ENCODE data around the gene E4F1. TPM values are rescaled to one million over a fixed set of nuclear protein-coding genes. Genes with fewer than 3 reads are reported as not detected.

E4F1 gene
- total and polyA plus RNA-seq, 4 donors: 4.4 to 19.1 (median 13.7) TPM

- no peak for TF ChIP-seq JUND (IDR thresholded peaks at IDR 0.05)
- Histone ChIP-seq H3K9ac (ENCODE audit: low read depth in 1 of 2, low read length in 2 of 2) (no peak overlapping the region), H3K27ac (ENCODE audit: low read depth in 1 of 2, low read length in 2 of 2) (no peak overlapping the region), H3K4me1 (ENCODE audit: control insufficient read depth in 4 of 4, insufficient read depth in 4 of 4, low read length in 3 of 4) (no peaks in the 10 kb centered on the region), H3K27me3 (ENCODE audit: control insufficient read depth in 4 of 4, insufficient read depth in 4 of 4, low read length in 3 of 4) (no peaks in the 10 kb centered on the region), H3K36me3 (ENCODE audit: control insufficient read depth in 4 of 4, insufficient read depth in 3 of 4, low read depth in 1 of 4, low read length in 3 of 4) (no peaks in the 10 kb centered on the region), H3K4me3 (ENCODE audit: low read depth in 1 of 3, low read length in 3 of 3) (no peak overlapping the region), H3K9me3 (ENCODE audit: control insufficient read depth in 4 of 4, low read length in 3 of 4) (no peaks in the 10 kb centered on the region)
- no peak for DNase-seq (ENCODE audit: low spot score)
- WGBS: 74% methylated on average over 30 of the region's 30 CpGs
Observed at GRCh38 chr16:2275476-2276367, 52.3 kb downstream of the E4F1 start.

- Histone ChIP-seq H3K4me1 (ENCODE audit: control insufficient read depth in 4 of 4, insufficient read depth in 4 of 4, low read length in 3 of 4) (no peaks in the 10 kb centered on the region), H3K9me3 (ENCODE audit: control insufficient read depth in 4 of 4, low read length in 3 of 4) (no peaks in the 10 kb centered on the region), H3K36me3 (ENCODE audit: control insufficient read depth in 4 of 4, insufficient read depth in 3 of 4, low read depth in 1 of 4, low read length in 3 of 4) (no peaks in the 10 kb centered on the region), H3K27ac (ENCODE audit: low read depth in 1 of 2, low read length in 2 of 2) (no peak overlapping the region), H3K4me3 (ENCODE audit: low read depth in 1 of 3, low read length in 3 of 3) (no peak overlapping the region), H3K27me3 (ENCODE audit: control insufficient read depth in 4 of 4, insufficient read depth in 4 of 4, low read length in 3 of 4) (no peaks in the 10 kb centered on the region), H3K9ac (ENCODE audit: low read depth in 1 of 2, low read length in 2 of 2) (no peak overlapping the region)
- TF ChIP-seq, protein P1, sequence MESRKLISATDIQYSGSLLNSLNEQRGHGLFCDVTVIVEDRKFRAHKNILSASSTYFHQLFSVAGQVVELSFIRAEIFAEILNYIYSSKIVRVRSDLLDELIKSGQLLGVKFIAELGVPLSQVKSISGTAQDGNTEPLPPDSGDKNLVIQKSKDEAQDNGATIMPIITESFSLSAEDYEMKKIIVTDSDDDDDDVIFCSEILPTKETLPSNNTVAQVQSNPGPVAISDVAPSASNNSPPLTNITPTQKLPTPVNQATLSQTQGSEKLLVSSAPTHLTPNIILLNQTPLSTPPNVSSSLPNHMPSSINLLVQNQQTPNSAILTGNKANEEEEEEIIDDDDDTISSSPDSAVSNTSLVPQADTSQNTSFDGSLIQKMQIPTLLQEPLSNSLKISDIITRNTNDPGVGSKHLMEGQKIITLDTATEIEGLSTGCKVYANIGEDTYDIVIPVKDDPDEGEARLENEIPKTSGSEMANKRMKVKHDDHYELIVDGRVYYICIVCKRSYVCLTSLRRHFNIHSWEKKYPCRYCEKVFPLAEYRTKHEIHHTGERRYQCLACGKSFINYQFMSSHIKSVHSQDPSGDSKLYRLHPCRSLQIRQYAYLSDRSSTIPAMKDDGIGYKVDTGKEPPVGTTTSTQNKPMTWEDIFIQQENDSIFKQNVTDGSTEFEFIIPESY (IDR thresholded peaks at IDR 0.05): no peak
- TF ChIP-seq SP1 (IDR thresholded peaks at IDR 0.05): no peak
- no peak for TF ChIP-seq TAF1 (conservative IDR thresholded peaks at IDR 0.05)
- WGBS: 72% methylated on average over 26 of the region's 26 CpGs
- no peak for DNase-seq (ENCODE audit: low spot score)
Observed at GRCh38 chr16:2276368-2277195, 53.2 kb downstream of the E4F1 start.

DNA sequence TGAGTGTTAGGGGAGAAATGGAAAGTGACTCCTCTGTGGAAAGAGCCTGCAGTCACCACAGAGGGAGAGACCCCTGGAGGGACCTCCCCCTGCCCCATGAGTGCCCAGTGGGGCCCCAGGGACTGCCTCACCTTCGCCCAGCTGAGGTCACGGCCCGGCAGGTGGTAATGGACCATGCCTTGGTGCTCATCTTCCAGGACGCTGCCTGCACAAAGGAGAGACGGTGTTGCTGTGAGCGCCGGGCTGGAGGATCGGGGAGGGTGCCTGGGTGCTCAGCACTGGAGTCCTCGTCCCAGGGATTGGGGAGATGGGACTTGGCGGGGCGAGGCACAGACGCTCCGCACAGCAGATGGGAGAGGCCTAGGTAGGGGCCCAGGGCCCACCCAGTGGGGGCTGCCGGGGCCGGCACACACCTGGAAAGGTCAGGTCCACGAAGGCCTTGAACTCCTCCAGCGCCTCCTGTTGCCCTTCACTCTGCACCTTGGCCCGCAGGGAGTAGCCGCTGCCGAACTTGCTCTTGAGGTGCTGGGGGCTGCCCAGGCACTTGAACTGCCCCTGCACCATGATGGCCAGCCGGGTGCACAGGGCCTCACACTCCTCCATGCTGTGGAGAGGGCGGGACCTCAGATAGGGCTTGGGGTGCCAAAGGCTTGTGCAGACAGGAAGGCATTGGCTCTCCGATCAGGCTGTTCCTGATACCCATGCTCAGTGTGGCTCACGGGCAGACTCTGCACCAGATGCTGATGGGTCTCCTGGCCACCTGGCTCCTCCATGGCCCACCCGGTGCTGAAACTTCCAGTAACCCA lies 54.3 kb downstream of the E4F1 start:
- 89% methylated on average over 25 of the region's 25 CpGs for WGBS
- H3K9me3 ChIP-seq (ENCODE audit: control insufficient read depth in 4 of 4, low read length in 3 of 4): no peaks in the 10 kb centered on the region
- no peak for TF ChIP-seq GABPA (IDR thresholded peaks at IDR 0.05 in 1 of 2, conservative IDR thresholded peaks at IDR 0.05 in 1 of 2)
- no peak for TF ChIP-seq JUND (IDR thresholded peaks at IDR 0.05)
- TF ChIP-seq, protein P1 (IDR thresholded peaks at IDR 0.05): no peak
- TF ChIP-seq FOXA1 (IDR thresholded peaks at IDR 0.05): no peak
- TF ChIP-seq EGR1 (IDR thresholded peaks at IDR 0.05; ENCODE audit: low read depth in 2 of 2): no peak
- TF ChIP-seq HNF4A (conservative IDR thresholded peaks at IDR 0.05): no peak
- no peak for TF ChIP-seq CTCF (IDR thresholded peaks at IDR 0.05; ENCODE audit: low read depth, low read length, missing input control)
- TF ChIP-seq RXRA (IDR thresholded peaks at IDR 0.05): no peak
- no peak for TF ChIP-seq YY1 (IDR thresholded peaks at IDR 0.05)
- no peak for TF ChIP-seq TAF1 (conservative IDR thresholded peaks at IDR 0.05)
- no peak for DNase-seq (ENCODE audit: low spot score)
- H3K4me1 ChIP-seq (ENCODE audit: control insufficient read depth in 4 of 4, insufficient read depth in 4 of 4, low read length in 3 of 4): no peaks in the 10 kb centered on the region
- no peak overlapping the region for H3K9ac ChIP-seq (ENCODE audit: low read depth in 1 of 2, low read length in 2 of 2)
- no peak overlapping the region for H3K27ac ChIP-seq (ENCODE audit: low read depth in 1 of 2, low read length in 2 of 2)
- no peak overlapping the region for H3K4me3 ChIP-seq (ENCODE audit: low read depth in 1 of 3, low read length in 3 of 3)
- no peaks in the 10 kb centered on the region for H3K36me3 ChIP-seq (ENCODE audit: control insufficient read depth in 4 of 4, insufficient read depth in 3 of 4, low read depth in 1 of 4, low read length in 3 of 4)
- no peaks in the 10 kb centered on the region for H3K27me3 ChIP-seq (ENCODE audit: control insufficient read depth in 4 of 4, insufficient read depth in 4 of 4, low read length in 3 of 4)
